ENCODE data around the gene SRPK3. TPM values are rescaled to one million over a fixed set of nuclear protein-coding genes. Genes with fewer than 3 reads are reported as not detected.
"Not testable (repeated sequence)": the region's sequence is repeated elsewhere in the genome, so short reads cannot be mapped to it uniquely, and the experiment has no call there.

SRPK3 gene
- total RNA-seq, 3 donors from 2014 or later = 0.55 to 4.6 (median 1.0) TPM

GRCh38 chrX:153816831-153817690, 36.2 kb downstream of the SRPK3 start:
- ATAC-seq (no peak), DNase-seq (peak in 1 of 3 donors; percentile 45)
- Histone ChIP-seq H3K4me1 (ENCODE audit: low read depth) (no peaks in the 10 kb centered on the region), H3K4me3 (no peak overlapping the region), H3K36me3 (ENCODE audit: low read depth) (no peaks in the 10 kb centered on the region), H3K9me3 (no peaks in the 10 kb centered on the region)
- intact Hi-C loops (cut with DNase I, micrococcal nuclease) = no loop called here
- TF ChIP-seq CTCF (IDR thresholded peaks at IDR 0.05) = no peak

GRCh38 chrX:153818064-153818463, 37.2 kb downstream of the SRPK3 start:
- ATAC-seq; H3K36me3 ChIP-seq (ENCODE audit: low read depth); H3K9me3 ChIP-seq; H3K4me1 ChIP-seq (ENCODE audit: low read depth); DNase-seq; H3K4me3 ChIP-seq; intact Hi-C loops (cut with DNase I, micrococcal nuclease): not testable (repeated sequence)

GRCh38 chrX:153818571-153819383, 37.9 kb downstream of the SRPK3 start:
- peak in 2 of 3 donors; percentile 49 to 50 for DNase-seq
- peak; percentile 80 for ATAC-seq
- no peaks in the 10 kb centered on the region for H3K9me3 ChIP-seq
- no peaks in the 10 kb centered on the region for H3K4me1 ChIP-seq (ENCODE audit: low read depth)
- no peaks in the 10 kb centered on the region for H3K36me3 ChIP-seq (ENCODE audit: low read depth)
- H3K4me3 ChIP-seq = no peak overlapping the region
- intact Hi-C loops (cut with DNase I, micrococcal nuclease) = no loop called here
- TF ChIP-seq CTCF (IDR thresholded peaks at IDR 0.05) = no peak

- Histone ChIP-seq H3K9me3 (no peaks in the 10 kb centered on the region), H3K4me3 (no peak overlapping the region), H3K36me3 (ENCODE audit: low read depth) (no peaks in the 10 kb centered on the region), H3K4me1 (ENCODE audit: low read depth) (no peaks in the 10 kb centered on the region)
- DNase-seq (no peak), ATAC-seq (peak; percentile 9)
- TF ChIP-seq CTCF (IDR thresholded peaks at IDR 0.05) = no peak
- intact Hi-C loops (cut with DNase I, micrococcal nuclease) = no loop called here
These were observed 38.7 kb downstream of the SRPK3 start for GRCh38 chrX:153819384-153820040.

- H3K9me3 ChIP-seq = no peaks in the 10 kb centered on the region
- no peak for TF ChIP-seq CTCF (IDR thresholded peaks at IDR 0.05)
These were observed 39.8 kb downstream of the SRPK3 start for GRCh38 chrX:153820601-153821000.

More at GRCh38 chrX:153820601-153821000, 39.8 kb downstream of the SRPK3 start:
- ATAC-seq (no peak), DNase-seq (no peak)
- no peaks in the 10 kb centered on the region for H3K4me1 ChIP-seq (ENCODE audit: low read depth)
- H3K4me3 ChIP-seq = no peak overlapping the region
- intact Hi-C loops (cut with DNase I, micrococcal nuclease) = no loop called here
- no peaks in the 10 kb centered on the region for H3K36me3 ChIP-seq (ENCODE audit: low read depth)

All from mucosa of descending colon (tissue), 3 donors.